GM23338 (cell line): Measurements from ENCODE around the gene ZBTB7C. TPM values are rescaled to one million over a fixed set of nuclear protein-coding genes. Genes with fewer than 3 reads are reported as not detected.

Experiments
- ATAC-seq: fragments of 200-7000 bp; cut with Tn5 transposase; 3 replicates; pipeline ENCODE4 v1.9.1; 2020
- DNase-seq: peaks from one replicate; pipeline ENCODE4 v3.0.0-alpha.2; 2015; ENCODE audit warnings: low spot score
- H2AFZ ChIP-seq: fragments of 200-600 bp; sonication (generic); 2 replicates; pipeline ENCODE4 v1.8.0; 2016; ENCODE audit warnings: antibody characterized with exemption, mild to moderate bottlenecking, moderate library complexity
- H3F3A ChIP-seq: fragments of 200-600 bp; sonication (generic); replicated peaks from 2 replicates; pipeline ENCODE4 v1.8.0; 2017; ENCODE audit warnings: antibody characterized with exemption, mixed run types, low read depth
- H3K27ac ChIP-seq: fragments of 200-600 bp; sonication (generic); 2 replicates; pipeline ENCODE4 v1.6.1; 2016; ENCODE audit warnings: low read depth
- H3K27me3 ChIP-seq: fragments of 200-600 bp; sonication (generic); 2 replicates; pipeline ENCODE4 v1.8.0; 2016; ENCODE audit warnings: mild to moderate bottlenecking, mixed run types, moderate library complexity; ENCODE audit not compliant: insufficient read depth
- H3K36me3 ChIP-seq: fragments of 200-600 bp; sonication (generic); 2 replicates; pipeline ENCODE4 v1.8.0; 2016; ENCODE audit warnings: mild to moderate bottlenecking; ENCODE audit not compliant: insufficient read depth
- H3K4me1 ChIP-seq: fragments of 200-600 bp; sonication (generic); 2 replicates; pipeline ENCODE4 v1.8.0; 2016; ENCODE audit warnings: mild to moderate bottlenecking, moderate library complexity; ENCODE audit not compliant: insufficient read depth
- H3K4me2 ChIP-seq: fragments of 200-600 bp; sonication (generic); 2 replicates; pipeline ENCODE4 v1.7.1; 2017; ENCODE audit warnings: mixed run types
- H3K4me3 ChIP-seq: fragments of 200-600 bp; sonication (generic); 2 replicates; pipeline ENCODE4 v1.6.1; 2016; ENCODE audit warnings: mixed run types
- H3K79me2 ChIP-seq: fragments of 200-600 bp; sonication (generic); replicated peaks from 2 replicates; pipeline ENCODE4 v1.8.0; 2017; ENCODE audit warnings: mild to moderate bottlenecking; ENCODE audit not compliant: insufficient read depth
- H3K9me2 ChIP-seq: fragments of 200-600 bp; sonication (generic); 2 replicates; pipeline ENCODE4 v1.8.0; 2017; ENCODE audit not compliant: insufficient read depth
- H4K20me1 ChIP-seq: fragments of 200-600 bp; sonication (generic); replicated peaks from 2 replicates; pipeline ENCODE4 v1.8.0; 2017; ENCODE audit warnings: mild to moderate bottlenecking; ENCODE audit not compliant: insufficient read depth
- H3K27ac Mint-ChIP-seq: 2 replicates; pipeline ENCODE4 v1.8.0; 2020; ENCODE audit warnings: inconsistent platforms, mild to moderate bottlenecking, moderate library complexity, mixed read lengths
- H3K27me3 Mint-ChIP-seq: 3 replicates; pipeline ENCODE4 v1.8.0; 2022; ENCODE audit warnings: low read depth, mild to moderate bottlenecking, moderate library complexity, mixed read lengths, inconsistent platforms; ENCODE audit not compliant: insufficient read depth, poor library complexity
- H3K36me3 Mint-ChIP-seq: 3 replicates; pipeline ENCODE4 v1.8.0; 2021; ENCODE audit warnings: low read depth, mild to moderate bottlenecking, inconsistent platforms, moderate library complexity, mixed read lengths
- H3K4me1 Mint-ChIP-seq: 3 replicates; pipeline ENCODE4 v1.8.0; 2020; ENCODE audit warnings: mild to moderate bottlenecking, inconsistent platforms, mixed read lengths
- H3K4me3 Mint-ChIP-seq: 3 replicates; pipeline ENCODE4 v1.8.0; 2021; ENCODE audit warnings: moderate library complexity, mild to moderate bottlenecking, inconsistent platforms, mixed read lengths
- H3K9me3 Mint-ChIP-seq: 3 replicates; pipeline ENCODE4 v1.8.0; 2020; ENCODE audit warnings: moderate library complexity, mild to moderate bottlenecking, inconsistent platforms, mixed read lengths
- CREB1 ChIP-seq: fragments of 250-450 bp; sonication (Bioruptor Pico); IDR thresholded peaks from 2 replicates; pipeline ENCODE4 v1.5.0; 2020; ENCODE audit warnings: low read depth, mild to moderate bottlenecking, moderate library complexity
- CTCF ChIP-seq, 2 experiments: fragments of 200-600 bp in 1 of 2; sonication (generic) in 1 of 2; conservative IDR thresholded peaks; 2 replicates each; pipeline versions ENCODE4 v1.5.1 to v1.6.1; 2016 to 2017; ENCODE audit warnings: antibody characterized with exemption in 2 of 2, low read depth in 2 of 2, mild to moderate bottlenecking in 2 of 2, moderate library complexity in 1 of 2
- ETS1 ChIP-seq: IDR thresholded peaks from 2 replicates; pipeline ENCODE4 v1.6.1; 2016; ENCODE audit warnings: antibody characterized with exemption
- EZH2 ChIP-seq: fragments of 200-600 bp; sonication (generic); IDR thresholded peaks from one replicate; pipeline ENCODE4 v1.8.0; 2017; ENCODE audit warnings: antibody characterized with exemption, mild to moderate bottlenecking, low read depth; ENCODE audit not compliant: unreplicated experiment
- EZH2phosphoT487 ChIP-seq: fragments of 200-600 bp; sonication (generic); IDR thresholded peaks from one replicate; pipeline ENCODE4 v1.8.1; 2018; ENCODE audit warnings: antibody characterized with exemption; ENCODE audit not compliant: unreplicated experiment
- JUNB ChIP-seq: IDR thresholded peaks from one replicate; pipeline ENCODE4 v1.6.1; 2016; ENCODE audit warnings: antibody characterized with exemption; ENCODE audit not compliant: unreplicated experiment
- NANOG ChIP-seq: IDR thresholded peaks from 2 replicates; pipeline ENCODE4 v1.6.1; 2016; ENCODE audit warnings: antibody characterized with exemption, borderline replicate concordance
- POLR2AphosphoS5 ChIP-seq: IDR thresholded peaks from 2 replicates; pipeline ENCODE4 v1.6.1; 2016; ENCODE audit warnings: antibody characterized with exemption, low read depth
- REST ChIP-seq: IDR thresholded peaks from one replicate; pipeline ENCODE4 v1.6.1; 2018; ENCODE audit warnings: antibody characterized with exemption; ENCODE audit not compliant: unreplicated experiment
- STAT1 ChIP-seq: IDR thresholded peaks from one replicate; pipeline ENCODE4 v1.6.1; 2016; ENCODE audit warnings: antibody characterized with exemption; ENCODE audit not compliant: unreplicated experiment
- ZNF114 ChIP-seq: fragments of 250-450 bp; sonication (Bioruptor Pico); IDR thresholded peaks from 2 replicates; pipeline ENCODE4 v1.5.0; 2020; ENCODE audit warnings: mild to moderate bottlenecking, moderate library complexity
- ZNF331 ChIP-seq: fragments of 250-450 bp; sonication (Bioruptor Pico); IDR thresholded peaks from 2 replicates; pipeline ENCODE4 v1.5.0; 2020; ENCODE audit warnings: low read depth, mild to moderate bottlenecking, moderate library complexity
- ZNF462 ChIP-seq: fragments of 250-450 bp; sonication (Bioruptor Pico); IDR thresholded peaks from 2 replicates; pipeline ENCODE4 v1.5.0; 2020; ENCODE audit warnings: mild to moderate bottlenecking, moderate library complexity
- polyA plus RNA-seq: library from polyadenylated mRNA; unstranded; fragments of >200 nt; fragmentation: Nextera tagmentation; extraction: Ambion mirVana; gene quantifications from 2 replicates; pipeline ENCODE4 v1.2.1, GENCODE V29; 2016
- total RNA-seq: library from RNA; depleted of rRNA; stranded (reverse); fragments of >200 nt; shearing (Covaris generic); gene quantifications from 2 replicates; pipeline ENCODE4 v1.2.3, GENCODE V29; 2014

The ZBTB7C gene
- total and polyA plus RNA-seq, 2 experiments from 2014 or later, result 0.03 to 0.14 TPM

GRCh38 chr18:48052842-48053241, 356.3 kb downstream of the ZBTB7C start:
- no peak for DNase-seq
- no peak overlapping the region for H3K4me2 ChIP-seq
- no peak for ATAC-seq
- Mint-ChIP-seq H3K4me3 (no peak overlapping the region), H3K36me3 (no peaks in the 10 kb centered on the region), H3K27me3 (no peaks in the 10 kb centered on the region), H3K4me1 (peaks cover 10% of the 10 kb centered on the region), H3K27ac (no peak overlapping the region), H3K9me3 (no peaks in the 10 kb centered on the region)
- no peaks in the 10 kb centered on the region for H3K9me2 ChIP-seq
- H3K27me3 ChIP-seq, result no peaks in the 10 kb centered on the region
- H3K4me1 ChIP-seq, result no peaks in the 10 kb centered on the region
- no peaks in the 10 kb centered on the region for H3K79me2 ChIP-seq
- no peak overlapping the region for H3K27ac ChIP-seq
- TF ChIP-seq CREB1 (CRISPR knock-in tag) (no peak), CTCF (conservative IDR thresholded peaks at IDR 0.05; ENCODE audit: low read depth in 2 of 2) (no peak), JUNB (no peak), STAT1 (no peak), EZH2phosphoT487 (no peak), REST (no peak), ZNF462 (no peak), ZNF114 (no peak), ZNF331 (CRISPR knock-in tag) (no peak), POLR2AphosphoS5 (no peak), NANOG (no peak), ETS1 (no peak), EZH2 (no peak)
- H4K20me1 ChIP-seq, result no peaks in the 10 kb centered on the region
- no peaks in the 10 kb centered on the region for H3F3A ChIP-seq
- H3K4me3 ChIP-seq, result no peak overlapping the region
- H2AFZ ChIP-seq, result no peak overlapping the region
- H3K36me3 ChIP-seq, result no peaks in the 10 kb centered on the region; the same call in 1 of the 2 replicates
